K562 (cell line): ENCODE measurements around the gene OSBPL1A. TPM values are rescaled to one million over a fixed set of nuclear protein-coding genes. Genes with fewer than 3 reads are reported as not detected.

Source experiments
- ATF7 ChIP-seq: fragments of 450-650 bp; IDR thresholded peaks from 2 replicates; pipeline ENCODE4 v1.7.1; 2014; ENCODE audit warnings: mild to moderate bottlenecking, moderate library complexity
- BDP1 ChIP-seq: IDR thresholded peaks from 3 replicates; pipeline ENCODE4 v1.6.1; 2011; ENCODE audit not compliant: insufficient read length, insufficient read depth
- CREBBP ChIP-seq: IDR thresholded peaks from one replicate; pipeline ENCODE4 v1.6.1; 2012; ENCODE audit warnings: low read depth, mild to moderate bottlenecking, control low read depth, inconsistent platforms, low read length
- CXXC5 ChIP-seq: fragments of 250-450 bp; sonication (Bioruptor Pico); IDR thresholded peaks from 2 replicates; pipeline ENCODE4 v1.8.0; 2022; ENCODE audit warnings: inconsistent platforms, mild to moderate bottlenecking, moderate library complexity
- GABPB2 ChIP-seq: fragments of 250-450 bp; sonication (Bioruptor Pico); conservative IDR thresholded peaks from 2 replicates; pipeline ENCODE4 v1.5.1; 2021; ENCODE audit warnings: mild to moderate bottlenecking
- HDAC8 ChIP-seq: fragments of 450-650 bp; IDR thresholded peaks from 2 replicates; pipeline ENCODE4 v1.6.1; 2016; ENCODE audit warnings: mild to moderate bottlenecking, missing genetic modification characterization, moderate library complexity, missing compliant biosample characterization
- HOXB6 ChIP-seq: fragments of 250-450 bp; sonication (Bioruptor Pico); IDR thresholded peaks from 2 replicates; pipeline ENCODE4 v1.5.1; 2022; ENCODE audit warnings: mild to moderate bottlenecking, borderline replicate concordance
- KAT8 ChIP-seq: fragments of 450-650 bp; IDR thresholded peaks from 2 replicates; pipeline ENCODE4 v1.6.1; 2016; ENCODE audit warnings: low read depth, mild to moderate bottlenecking
- MAX ChIP-seq: sonication (generic); formaldehyde crosslinking; IDR thresholded peaks from 2 replicates; pipeline ENCODE4 v1.9.0; 2022; ENCODE audit warnings: mild to moderate bottlenecking, missing genetic modification reagents
- MECOM ChIP-seq: fragments of 250-450 bp; sonication (Bioruptor Pico); IDR thresholded peaks from 2 replicates; pipeline ENCODE4 v1.8.0; 2022; ENCODE audit warnings: inconsistent platforms
- MITF ChIP-seq: IDR thresholded peaks from 2 replicates; pipeline ENCODE4 v1.6.1; 2014; ENCODE audit warnings: antibody characterized with exemption
- MYBL2 ChIP-seq, 2 experiments: fragments of 450-650 bp in 1 of 2; sonication (generic) in 1 of 2; formaldehyde crosslinking in 1 of 2; IDR thresholded peaks; 2 replicates each; pipeline versions ENCODE4 v1.6.1 to v1.8.1; 2017 to 2022; ENCODE audit warnings: borderline replicate concordance in 1 of 2, inconsistent platforms in 1 of 2, low read depth in 1 of 2, mild to moderate bottlenecking in 1 of 2, missing genetic modification reagents in 1 of 2, moderate library complexity in 1 of 2
- MYC ChIP-seq, 2 experiments: fragments of 250-450 bp in 1 of 2; sonication (Bioruptor Pico) in 1 of 2; IDR thresholded peaks; 2 replicates each; pipeline versions ENCODE4 v1.5.1 to v1.6.1; 2012 to 2021; ENCODE audit warnings: low read depth in 2 of 2, borderline replicate concordance in 1 of 2, improper control_type of control experiment in 1 of 2, low read length in 1 of 2, mild to moderate bottlenecking in 1 of 2, moderate library complexity in 1 of 2
- NCOA6 ChIP-seq: fragments of 450-650 bp; IDR thresholded peaks from 2 replicates; pipeline ENCODE4 v1.6.1; 2017; ENCODE audit warnings: mild to moderate bottlenecking
- NFRKB ChIP-seq: fragments of 450-650 bp; IDR thresholded peaks from 2 replicates; pipeline ENCODE4 v1.6.1; 2016; ENCODE audit warnings: low read depth
- OTX1 ChIP-seq: fragments of 450-650 bp; formaldehyde crosslinking; IDR thresholded peaks from 2 replicates; pipeline ENCODE4 v1.4.0; 2022; ENCODE audit warnings: mild to moderate bottlenecking
- PHB ChIP-seq: fragments of 250-450 bp; sonication (Bioruptor Pico); IDR thresholded peaks from 2 replicates; pipeline ENCODE4 v1.5.0; 2021
- PKNOX1 ChIP-seq: fragments of 450-650 bp; IDR thresholded peaks from 2 replicates; pipeline ENCODE4 v1.6.1; 2016
- PYGO2 ChIP-seq: fragments of 450-650 bp; IDR thresholded peaks from 2 replicates; pipeline ENCODE4 v1.6.1; 2016; ENCODE audit warnings: mild to moderate bottlenecking, missing genetic modification characterization, moderate library complexity, missing compliant biosample characterization
- SRSF7 ChIP-seq: fragments of 200-400 bp; formaldehyde crosslinking; optimal IDR thresholded peaks from 2 replicates; pipeline ENCODE3; 2017; ENCODE audit warnings: mild to moderate bottlenecking, low read depth, low read length
- ZBTB2 ChIP-seq: fragments of 450-650 bp; IDR thresholded peaks from 2 replicates; pipeline ENCODE4 v1.6.1; 2016; ENCODE audit warnings: antibody characterized with exemption
- ZBTB7A ChIP-seq: IDR thresholded peaks from 2 replicates; pipeline ENCODE4 v1.6.1; 2011; ENCODE audit warnings: low read depth, mild to moderate bottlenecking, low read length, moderate library complexity, borderline replicate concordance; ENCODE audit not compliant: control insufficient read depth
- ZNF12 ChIP-seq: sonication (generic); formaldehyde crosslinking; IDR thresholded peaks from 2 replicates; pipeline ENCODE4 v1.4.0; 2020; ENCODE audit warnings: mild to moderate bottlenecking, missing genetic modification reagents
- ZNF766 ChIP-seq: fragments of 200-800 bp; sonication (Bioruptor generic); conservative IDR thresholded peaks from 2 replicates; pipeline ENCODE4 v1.6.1; 2016; ENCODE audit warnings: missing genetic modification characterization, missing compliant biosample characterization
- polyA plus RNA-seq, 8 experiments: library from polyadenylated mRNA; depleted of rRNA in 4 of 8; stranded (reverse) in 5 of 8; unstranded in 3 of 8; fragments of >200 nt; fragmentation: Nextera tagmentation in 2 of 8; fragmentation: Illumina TruSeq in 1 of 8; extraction: Ambion mirVana in 2 of 8; extraction: Trizol in 1 of 8; gene quantifications; 2 replicates each; pipeline versions ENCODE4 v1.2.1 to v1.2.3, GENCODE V29; 2011 to 2014; ENCODE audit warnings: inconsistent platforms in 1 of 8, missing spikeins in 1 of 8
- total RNA-seq, 7 experiments: library from RNA; depleted of rRNA in 6 of 7; stranded (reverse); fragments of >200 nt in 6 of 7; fragmentation: Illumina TruSeq in 2 of 7; extraction: Trizol in 2 of 7; gene quantifications; 2 replicates each; pipeline versions ENCODE4 v1.2.1 to v1.2.3, GENCODE V29; 2011 to 2021; ENCODE audit warnings: low replicate concordance in 1 of 7

Gene OSBPL1A
- total and polyA plus RNA-seq, 9 of the 15 experiments (the other 6 are each of a cell fraction or from before 2014, with no cell fraction given), result 0.40 to 0.49 TPM; not detected in 7

- peak; percentile 96 for TF ChIP-seq ZNF766 (CRISPR knock-in tag)
- peak; percentile 91 for TF ChIP-seq MYC (IDR thresholded peaks at IDR 0.05; ENCODE audit: low read depth, low read length)
- peak; percentile 56; the same call in 1 of the 2 replicates for TF ChIP-seq MYC (CRISPR knock-in tag; IDR thresholded peaks at IDR 0.05; ENCODE audit: borderline replicate concordance, low read depth)
- TF ChIP-seq CREBBP, result no peak
- peak; percentile 69 for TF ChIP-seq MAX (CRISPR knock-in tag)
- peak; percentile 73 for TF ChIP-seq ATF7
- TF ChIP-seq NFRKB, result no peak; the same call in none of the 2 replicates
- no peak for TF ChIP-seq GABPB2 (CRISPR knock-in tag)
- TF ChIP-seq ZNF12 (CRISPR knock-in tag), result 0 out of 2 replicates have a peak, but pooled peaks have one; percentile 40
- no peak for TF ChIP-seq NCOA6
- no peak for TF ChIP-seq ZBTB7A
- TF ChIP-seq HOXB6 (CRISPR knock-in tag), result peak; percentile 67; the same call in 1 of the 2 replicates
- TF ChIP-seq PHB (CRISPR knock-in tag), result no peak
- TF ChIP-seq PYGO2, result peak; percentile 42; the same call in 1 of the 2 replicates
- TF ChIP-seq OTX1 (CRISPR knock-in tag), result peak; percentile 87
- TF ChIP-seq BDP1, result no peak
- no peak for TF ChIP-seq MITF
- TF ChIP-seq HDAC8 (tag), result peak; percentile 96
- TF ChIP-seq CXXC5 (CRISPR knock-in tag), result peak; percentile 100
- TF ChIP-seq ZBTB2, result no peak
- TF ChIP-seq KAT8, result no peak
- no peak for TF ChIP-seq SRSF7
- TF ChIP-seq MYBL2 (IDR thresholded peaks at IDR 0.05; ENCODE audit: low read depth), result no peak
- TF ChIP-seq MYBL2 (CRISPR knock-in tag; IDR thresholded peaks at IDR 0.05; ENCODE audit: borderline replicate concordance), result no peak
- TF ChIP-seq PKNOX1, result peak; percentile 38; the same call in 1 of the 2 replicates
- TF ChIP-seq MECOM (CRISPR knock-in tag), result peak; percentile 80
Measured at GRCh38 chr18:24426398-24427294, 29.0 kb upstream of the OSBPL1A start, which contains the start of gene IMPACT (continued).
